22Rv1 (cell line): ENCODE data around the gene ACTR3C.
"Not testable (repeated sequence)": the region's sequence is repeated elsewhere in the genome, so short reads cannot be mapped to it uniquely, and the experiment has no call there.

ENCODE experiments used
- H3K27ac ChIP-seq: fragments of 450-650 bp; 2 replicates; pipeline ENCODE4 v1.5.1; 2017
- CTCF ChIP-seq: fragments of 450-650 bp; IDR thresholded peaks from 2 replicates; pipeline ENCODE4 v1.5.1; 2017; ENCODE audit warnings: mild to moderate bottlenecking
- ZFX ChIP-seq: fragments of 450-650 bp; IDR thresholded peaks from 2 replicates; pipeline ENCODE4 v1.6.1; 2017; ENCODE audit warnings: antibody characterized with exemption, borderline replicate concordance

The ACTR3C gene

DNA sequence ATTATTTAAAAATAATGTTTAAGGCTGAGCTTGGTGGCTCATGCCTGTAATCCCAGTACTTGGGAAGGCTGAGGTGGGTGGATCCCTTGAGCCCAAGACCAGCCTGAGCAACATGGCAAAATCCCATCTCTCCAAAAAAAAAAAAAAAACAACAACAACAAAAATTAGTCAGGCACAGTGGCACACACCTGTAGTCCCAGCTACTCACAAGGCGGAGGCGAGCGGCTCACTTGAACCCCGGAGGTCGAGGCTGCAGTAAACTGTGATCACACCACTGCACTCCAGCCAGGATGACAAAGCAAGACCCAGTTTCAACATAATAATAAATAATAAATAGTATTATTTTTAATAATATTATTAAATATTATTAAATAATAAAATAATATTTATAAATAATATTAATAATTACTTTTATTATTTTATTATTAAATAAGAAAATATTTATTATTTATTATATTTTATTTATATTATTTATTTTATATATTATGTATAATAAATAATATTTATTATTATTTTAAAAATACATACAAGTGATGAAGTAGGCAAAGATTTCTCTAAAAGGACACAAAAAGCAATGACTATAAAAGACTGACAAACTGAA lies 8.6 kb downstream of the ACTR3C start:
- no peak overlapping the region for H3K27ac ChIP-seq
- TF ChIP-seq ZFX (no peak), CTCF (no peak)

DNA sequence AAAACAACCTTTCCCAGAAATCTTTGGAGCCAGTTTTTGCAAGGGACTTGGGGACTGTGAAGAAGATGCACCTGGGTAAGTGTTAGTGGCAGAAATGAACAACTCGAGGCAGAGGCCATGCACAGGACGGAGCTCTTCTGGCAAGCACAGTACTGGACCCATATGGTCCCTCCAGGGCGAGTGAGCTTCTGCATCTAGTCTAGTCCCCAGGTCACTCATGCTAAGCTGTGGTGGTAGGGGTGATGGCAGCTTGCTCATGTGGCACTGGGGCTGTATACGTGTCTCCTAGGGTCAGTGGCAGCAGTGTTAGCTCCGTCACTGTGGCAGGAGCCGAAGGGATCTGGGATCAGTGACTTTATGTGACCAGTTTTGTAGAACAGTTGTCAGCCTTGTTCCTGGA lies 9.5 kb downstream of the ACTR3C start:
- no peak overlapping the region for H3K27ac ChIP-seq

GRCh38 chr7:150313367-150313809 lies 10.0 kb downstream of the ACTR3C start:
- no peak for TF ChIP-seq ZFX
- no peak for TF ChIP-seq CTCF
- H3K27ac ChIP-seq = no peak overlapping the region

More for the DNA sequence above, 9.5 kb downstream of the ACTR3C start:
- TF ChIP-seq ZFX (no peak), CTCF (no peak)

DNA sequence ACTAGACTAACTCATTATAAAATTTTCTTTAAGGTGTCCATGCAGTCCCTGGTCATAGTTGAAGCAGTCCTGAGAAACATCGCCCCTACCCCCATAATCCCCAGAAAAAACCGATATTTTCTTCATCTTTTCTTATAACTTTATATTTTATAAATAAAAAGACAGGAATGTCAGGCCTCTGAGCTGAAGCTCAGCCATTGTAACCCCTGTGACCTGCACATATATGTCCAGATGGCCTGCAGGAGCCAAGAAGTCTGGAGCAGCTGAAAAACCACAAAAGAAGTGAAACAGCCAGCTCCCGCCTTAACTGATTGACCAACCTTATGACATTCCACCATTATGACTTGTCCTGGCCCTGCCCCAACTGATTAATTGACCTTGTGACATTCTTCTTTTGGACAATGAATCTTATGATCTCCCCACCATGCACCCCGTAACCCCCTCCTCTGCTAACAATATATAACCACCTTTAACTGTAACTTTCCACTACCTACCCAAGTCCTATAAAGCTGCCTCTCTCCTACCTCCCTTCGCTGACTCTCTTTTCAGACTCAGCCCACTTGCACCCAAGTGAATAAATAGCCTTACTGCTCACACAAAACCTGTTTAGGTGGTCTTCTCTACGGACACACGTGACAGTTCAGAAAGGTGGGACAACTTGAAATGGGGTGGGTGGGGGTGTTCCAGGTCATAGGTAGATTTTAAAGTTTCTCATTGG lies 10.5 kb downstream of the ACTR3C start:
- not testable (repeated sequence) for H3K27ac ChIP-seq

DNA sequence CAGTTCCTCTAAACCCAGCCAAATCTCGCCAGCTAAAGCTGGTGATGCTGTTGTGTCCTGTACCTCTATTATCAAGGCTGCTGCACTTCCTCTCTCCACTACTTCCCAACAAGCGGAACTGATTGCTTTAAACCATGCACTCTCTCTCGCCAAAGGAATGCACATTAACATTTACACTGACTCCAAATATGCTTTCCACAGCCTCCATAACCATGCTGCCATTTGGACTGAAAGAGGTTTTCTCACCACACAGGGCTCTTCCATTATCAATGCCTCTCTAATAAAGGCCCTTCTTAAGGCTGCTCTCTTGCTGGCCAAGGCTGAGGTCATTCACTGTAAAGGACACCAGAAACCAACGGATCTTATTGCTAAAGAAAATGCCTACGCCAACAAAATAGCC lies 11.6 kb downstream of the ACTR3C start:
- H3K27ac ChIP-seq = no peak overlapping the region
- TF ChIP-seq ZFX = no peak
- no peak for TF ChIP-seq CTCF

GRCh38 chr7:150311146-150311545 lies 12.2 kb downstream of the ACTR3C start:
- H3K27ac ChIP-seq = no peak overlapping the region
- TF ChIP-seq CTCF = no peak
- no peak for TF ChIP-seq ZFX

DNA sequence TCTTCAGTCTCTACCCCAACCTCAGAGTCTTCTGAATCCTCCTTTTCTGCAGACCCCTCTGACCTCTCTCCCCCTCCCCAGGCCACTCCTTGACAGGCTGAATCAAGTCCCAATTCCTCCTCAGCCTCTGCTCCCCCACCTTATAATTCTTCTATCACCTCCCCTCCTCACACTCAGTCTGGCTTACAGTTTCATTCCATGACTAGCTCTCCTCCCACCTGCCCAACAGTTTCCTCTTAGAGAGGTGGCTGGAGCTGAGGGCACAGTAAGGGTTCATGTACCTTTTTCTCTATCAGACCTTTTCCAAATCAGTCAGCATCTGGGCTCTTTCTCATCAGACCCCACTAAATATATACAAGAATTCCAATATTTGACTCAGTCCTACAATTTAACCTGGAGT lies 14.8 kb downstream of the ACTR3C start:
- H3K27ac ChIP-seq = no peak overlapping the region
- TF ChIP-seq ZFX = no peak
- TF ChIP-seq CTCF = no peak
